GM12864 (cell line): ENCODE measurements around the gene SLC35E3.
"Not testable (repeated sequence)": the region's sequence is repeated elsewhere in the genome, so short reads cannot be mapped to it uniquely, and the experiment has no call there.

Experiments used
- DNase-seq: peaks from one replicate; pipeline ENCODE4 v3.0.0-alpha.2; 2011; ENCODE audit warnings: low read depth
- H3K4me3 ChIP-seq: 2 replicates; pipeline ENCODE4 v1.5.1; 2011; ENCODE audit warnings: mild to moderate bottlenecking, low read depth, low read length, control low read depth
- TF ChIP-seq, protein P1 (sequence below): IDR thresholded peaks from 2 replicates; pipeline ENCODE4 v1.5.1; 2011; ENCODE audit warnings: low read depth, mild to moderate bottlenecking, moderate library complexity, low read length, control low read depth, inconsistent platforms; ENCODE audit errors: missing control alignments

The SLC35E3 gene

DNA sequence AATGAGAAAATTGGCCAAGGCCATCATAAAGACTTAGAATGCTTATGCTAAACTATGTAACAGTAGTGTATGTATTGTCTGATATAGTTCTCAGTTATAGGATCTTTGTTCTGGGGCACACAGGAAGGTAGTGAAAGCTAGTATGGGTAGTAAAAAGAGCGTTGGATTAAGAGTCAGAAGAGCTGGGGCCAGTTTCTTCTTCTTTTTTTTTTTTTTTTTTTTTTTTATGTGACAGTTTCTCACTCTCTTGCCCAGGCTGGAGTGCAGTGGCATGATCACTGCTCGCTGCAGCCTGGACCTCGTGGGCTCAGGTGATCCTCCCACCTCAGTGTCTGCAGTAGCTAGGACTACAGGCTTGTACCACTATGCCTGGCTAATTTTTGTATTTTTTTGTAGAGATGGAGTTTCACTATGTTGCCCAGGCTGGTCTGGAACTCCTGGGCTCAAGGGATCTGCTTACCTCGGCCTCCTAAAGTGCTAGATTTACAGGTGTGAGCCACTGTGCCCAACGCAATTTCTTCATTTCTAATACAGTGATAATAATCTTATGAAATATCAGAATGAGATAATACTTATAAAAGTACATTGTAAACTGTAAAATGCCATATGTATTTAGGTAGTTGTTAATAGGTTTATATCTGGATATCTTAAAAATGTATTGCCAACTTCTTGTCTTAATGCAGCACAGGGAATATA is 69.4 kb downstream of the SLC35E3 start:
- H3K4me3 ChIP-seq = no peak overlapping the region
- TF ChIP-seq, protein P1, sequence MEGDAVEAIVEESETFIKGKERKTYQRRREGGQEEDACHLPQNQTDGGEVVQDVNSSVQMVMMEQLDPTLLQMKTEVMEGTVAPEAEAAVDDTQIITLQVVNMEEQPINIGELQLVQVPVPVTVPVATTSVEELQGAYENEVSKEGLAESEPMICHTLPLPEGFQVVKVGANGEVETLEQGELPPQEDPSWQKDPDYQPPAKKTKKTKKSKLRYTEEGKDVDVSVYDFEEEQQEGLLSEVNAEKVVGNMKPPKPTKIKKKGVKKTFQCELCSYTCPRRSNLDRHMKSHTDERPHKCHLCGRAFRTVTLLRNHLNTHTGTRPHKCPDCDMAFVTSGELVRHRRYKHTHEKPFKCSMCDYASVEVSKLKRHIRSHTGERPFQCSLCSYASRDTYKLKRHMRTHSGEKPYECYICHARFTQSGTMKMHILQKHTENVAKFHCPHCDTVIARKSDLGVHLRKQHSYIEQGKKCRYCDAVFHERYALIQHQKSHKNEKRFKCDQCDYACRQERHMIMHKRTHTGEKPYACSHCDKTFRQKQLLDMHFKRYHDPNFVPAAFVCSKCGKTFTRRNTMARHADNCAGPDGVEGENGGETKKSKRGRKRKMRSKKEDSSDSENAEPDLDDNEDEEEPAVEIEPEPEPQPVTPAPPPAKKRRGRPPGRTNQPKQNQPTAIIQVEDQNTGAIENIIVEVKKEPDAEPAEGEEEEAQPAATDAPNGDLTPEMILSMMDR = no peak
- DNase-seq = no peak

DNA sequence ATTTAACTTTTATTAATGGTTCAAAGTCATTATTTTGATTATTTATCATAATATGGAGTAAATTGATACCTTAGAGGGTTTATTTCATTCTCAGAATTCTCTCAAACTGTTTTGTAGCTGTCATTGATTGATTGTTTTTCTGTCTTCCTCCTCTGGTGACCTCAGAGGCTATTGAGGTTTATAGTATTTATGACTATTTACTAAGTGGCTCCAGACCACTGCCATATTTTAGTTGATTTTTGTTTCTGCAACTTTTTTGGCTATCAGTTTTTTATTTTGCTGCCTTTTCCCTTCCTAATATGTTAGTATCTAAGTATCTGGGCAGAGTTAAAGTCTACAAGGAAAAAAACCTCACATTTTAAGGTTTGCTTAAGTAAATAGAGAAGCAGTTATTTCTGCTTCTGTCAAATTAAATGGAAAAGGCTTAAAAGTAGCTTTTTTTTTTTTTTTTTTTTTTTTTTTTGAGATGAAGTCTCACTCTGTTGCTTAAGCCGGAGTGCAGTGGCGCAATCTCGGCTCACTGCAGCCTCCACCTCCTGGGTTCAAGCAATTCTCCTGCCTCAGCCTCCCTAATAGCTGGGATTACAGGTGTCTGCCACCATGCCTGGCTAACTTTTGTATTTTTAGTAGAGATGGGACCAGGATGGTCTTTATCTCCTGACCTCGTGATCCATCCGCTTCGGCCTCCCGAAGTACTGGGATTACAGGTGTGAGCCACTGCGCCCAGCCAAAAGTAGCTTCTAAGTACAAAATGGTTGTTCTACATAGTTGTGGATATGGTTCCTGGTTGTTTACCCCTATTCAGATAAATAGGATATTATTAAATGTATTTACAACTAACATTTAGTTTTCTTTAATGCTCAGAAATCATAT is 70.2 kb downstream of the SLC35E3 start:
- TF ChIP-seq, protein P1 = no peak
- no peak for DNase-seq
- H3K4me3 ChIP-seq = no peak overlapping the region

DNA sequence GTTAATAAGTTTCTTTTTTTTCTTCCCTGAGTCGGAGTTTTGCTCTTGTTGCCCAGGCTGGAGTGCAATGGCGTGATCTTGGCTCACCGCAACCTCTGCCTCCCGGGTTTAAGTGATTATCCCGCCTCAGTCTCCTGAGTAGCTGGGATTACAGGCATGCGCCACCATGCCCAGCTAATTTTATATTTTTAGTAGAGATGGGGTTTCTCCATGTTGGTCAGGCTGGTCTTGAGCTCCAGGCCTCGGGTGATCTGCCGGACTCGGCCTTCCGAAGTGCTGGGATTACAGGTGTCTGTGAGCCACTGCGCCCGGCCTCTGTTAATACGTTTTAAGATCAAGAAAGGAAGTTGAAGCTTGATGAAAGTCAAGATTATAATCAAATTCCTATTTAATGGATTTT is 73.5 kb downstream of the SLC35E3 start:
- not testable (repeated sequence) for H3K4me3 ChIP-seq, DNase-seq

DNA sequence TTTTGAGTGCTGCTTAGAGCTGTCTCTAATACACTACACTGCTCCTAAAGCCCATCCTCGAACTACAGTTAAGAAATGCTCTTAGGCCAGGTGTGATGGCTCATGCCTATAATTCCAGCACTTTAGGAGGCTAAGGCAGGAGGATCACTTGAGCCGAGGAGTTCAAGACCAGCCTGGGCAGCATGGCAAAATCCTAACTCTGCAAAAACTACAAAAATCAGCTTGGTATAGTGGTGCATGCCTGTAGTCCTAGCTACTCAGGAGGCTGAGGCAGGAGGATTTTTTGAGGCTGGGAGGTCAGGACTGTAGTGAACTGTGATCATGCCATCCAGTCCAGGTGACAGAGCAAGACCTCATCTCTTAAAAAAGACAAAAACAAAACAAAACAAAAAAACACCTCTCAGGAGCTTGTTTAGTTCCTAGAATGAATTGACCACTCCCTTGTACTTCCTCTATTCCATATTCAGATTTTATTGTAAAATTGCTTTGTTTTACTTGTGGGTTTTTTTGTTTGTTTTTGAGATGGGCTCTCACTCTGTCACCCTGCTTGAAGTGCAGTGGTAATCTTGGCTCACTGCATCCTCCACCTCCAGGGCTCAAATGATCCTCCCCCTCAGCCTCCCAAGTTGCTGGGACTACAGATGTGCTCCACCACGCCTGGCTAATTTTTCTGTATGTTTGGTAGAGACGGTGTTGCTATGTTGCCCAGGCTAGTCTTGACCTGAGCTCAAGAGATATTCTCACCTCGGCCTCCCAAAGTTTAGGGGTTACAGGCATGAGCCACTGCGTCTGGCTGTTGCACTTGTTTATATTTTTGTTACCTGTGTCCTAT is 75.6 kb downstream of the SLC35E3 start:
- TF ChIP-seq, protein P1 = no peak
- no peak overlapping the region for H3K4me3 ChIP-seq

DNA sequence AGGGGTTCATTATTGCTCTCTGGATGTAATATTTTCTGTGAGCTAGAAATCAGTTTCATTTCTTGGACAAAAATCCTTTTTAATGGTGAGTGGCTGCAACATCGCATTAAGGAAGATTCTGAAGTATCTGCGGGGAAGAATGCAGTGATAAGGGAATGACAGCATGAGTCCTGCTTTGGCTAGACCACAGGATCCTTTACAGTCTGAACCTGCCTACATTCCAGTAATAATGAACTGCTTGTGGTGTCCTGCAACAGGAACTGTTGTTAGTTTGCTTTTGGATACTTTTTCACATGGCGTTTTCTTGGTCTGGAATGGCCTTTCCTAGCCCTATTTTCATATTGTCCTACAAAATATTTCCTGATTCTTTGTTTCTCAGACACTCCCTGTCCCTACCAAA is 77.7 kb downstream of the SLC35E3 start:
- no peak for DNase-seq
- TF ChIP-seq, protein P1 = no peak
- H3K4me3 ChIP-seq = no peak overlapping the region

More for the DNA sequence above, 75.6 kb downstream of the SLC35E3 start:
- no peak for DNase-seq

DNA sequence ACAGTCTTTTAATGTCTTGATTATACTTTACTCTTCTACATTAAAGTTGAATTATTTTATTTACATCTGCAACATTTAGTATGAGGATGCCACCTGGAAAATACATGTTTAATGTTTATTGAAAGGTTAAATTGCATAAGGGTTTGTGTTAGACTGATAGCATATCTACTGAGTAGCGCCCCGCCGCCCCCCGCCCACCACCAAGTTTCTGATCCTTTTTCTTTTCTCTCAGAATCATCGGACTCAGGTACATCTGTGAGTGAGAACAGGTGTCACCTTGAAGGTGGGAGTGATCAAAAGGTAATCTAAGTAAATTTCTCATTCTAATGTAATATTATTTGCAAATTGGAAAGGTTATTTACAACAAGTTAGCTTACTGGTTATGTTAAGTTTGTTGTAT is 78.2 kb downstream of the SLC35E3 start:
- DNase-seq = no peak
- no peak overlapping the region for H3K4me3 ChIP-seq
- TF ChIP-seq, protein P1 = no peak
